Stimulated activated CD4-positive, alpha-beta T cell treated with anti-CD3 and anti-CD28 coated beads, Interleukin-1b, Interleukin-23, amount 100 ng/mL, for 48 hours (primary cell): ENCODE data around the gene CHRM1.
"Not testable (repeated sequence)": the region's sequence is repeated elsewhere in the genome, so short reads cannot be mapped to it uniquely, and the experiment has no call there.

Experiments used
- DNase-seq: peaks from one replicate; pipeline ENCODE4 v3.0.0-alpha.2; 2020

CHRM1 gene

DNA sequence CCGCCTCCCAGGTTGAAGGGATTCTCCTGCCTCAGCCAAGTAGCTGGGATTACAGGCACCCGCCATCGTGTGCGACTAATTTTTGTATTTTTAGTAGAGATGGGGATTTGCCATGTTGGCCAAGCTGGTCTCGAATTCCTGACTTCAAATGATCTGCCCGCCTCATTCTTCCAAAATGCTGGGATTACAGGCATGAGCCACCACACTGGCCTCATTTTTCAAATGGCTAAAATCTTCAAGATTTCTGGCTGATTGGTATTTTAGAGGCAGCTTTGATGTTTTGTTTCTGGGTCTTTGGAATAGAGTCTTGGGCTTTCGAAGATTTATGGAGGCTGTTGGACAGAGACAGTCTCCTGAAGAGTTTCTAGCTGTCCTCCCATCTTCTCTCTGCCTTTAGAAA is 46.3 kb downstream of the CHRM1 start:
- DNase-seq: no peak

DNA sequence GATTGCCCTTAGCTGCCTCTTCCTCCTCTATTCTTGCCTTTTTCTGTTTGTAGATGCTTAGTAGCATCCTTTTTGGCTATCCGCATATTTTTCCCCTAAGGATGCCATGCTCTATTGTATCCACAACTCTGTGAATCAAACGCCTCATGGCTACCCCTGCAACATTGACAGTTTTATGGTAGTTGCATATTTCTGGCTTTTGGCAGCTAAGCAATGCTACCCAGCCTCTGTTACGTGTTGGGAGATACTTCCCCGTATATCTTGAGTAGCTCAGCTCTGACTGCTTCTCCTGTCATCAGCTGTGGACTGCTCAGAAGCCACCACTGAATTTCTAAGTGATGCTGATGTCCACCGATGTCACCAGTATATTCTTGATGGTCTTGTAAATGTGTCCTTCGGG is 55.5 kb downstream of the CHRM1 start:
- DNase-seq: no peak

DNA sequence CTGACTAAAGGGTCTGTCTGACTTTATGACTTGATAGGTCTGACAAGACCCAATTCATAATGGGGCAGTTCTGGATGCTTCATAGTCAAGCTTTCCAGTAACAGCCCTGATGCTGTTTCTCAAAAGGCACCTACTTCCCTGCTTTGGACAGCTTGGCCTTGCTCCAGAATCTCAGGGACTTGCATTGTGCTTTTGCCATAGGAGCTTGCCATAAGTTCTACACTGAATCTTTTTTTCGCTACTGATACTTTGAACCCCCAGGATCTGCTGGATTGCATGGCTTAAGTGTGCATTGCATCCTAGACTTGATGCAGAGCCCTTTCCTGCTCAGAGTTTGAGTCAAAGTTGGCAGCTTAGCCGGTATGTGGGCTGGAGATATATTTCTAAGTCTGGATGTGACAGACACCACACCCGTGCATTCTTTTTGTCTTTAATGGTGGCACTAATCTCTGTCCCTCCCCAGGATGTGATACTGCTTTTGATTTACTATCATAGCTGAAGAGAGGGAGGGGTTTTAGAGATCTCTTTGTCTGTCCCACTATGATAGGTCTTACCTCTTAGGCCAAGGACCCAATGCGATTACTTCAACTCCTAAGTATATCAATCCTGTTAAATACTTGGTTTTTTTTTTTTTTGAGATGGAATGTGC is 57.4 kb downstream of the CHRM1 start:
- DNase-seq: no peak

DNA sequence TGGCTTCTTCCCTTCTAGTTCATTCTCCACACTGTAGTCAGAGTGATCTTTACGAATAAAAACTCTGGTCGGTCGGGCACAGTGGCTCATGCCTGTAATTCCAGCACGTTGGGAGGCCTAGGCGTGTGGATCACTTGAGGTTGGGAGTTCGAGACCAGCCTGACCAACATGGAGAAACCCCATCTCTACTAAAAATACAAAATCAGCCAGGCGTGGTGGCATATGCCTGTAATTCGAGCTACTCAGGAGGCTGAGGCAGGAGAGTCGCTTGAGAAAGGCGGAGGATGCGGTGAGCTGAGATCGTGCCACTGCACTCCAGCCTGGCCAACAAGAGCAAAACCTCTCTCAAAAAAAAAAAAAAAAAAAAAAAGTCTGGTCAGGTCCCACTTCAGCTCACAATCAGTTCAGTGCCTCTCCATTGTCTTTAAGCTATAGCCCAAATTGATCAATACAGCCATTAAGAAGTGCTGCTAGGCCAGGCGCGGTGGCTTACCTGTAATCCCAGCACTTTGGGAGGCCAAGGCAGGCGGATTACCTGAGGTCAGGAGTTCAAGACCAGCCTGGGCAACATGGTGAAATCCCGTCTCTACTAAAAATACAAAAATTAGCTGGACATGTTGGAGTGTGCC is 59.5 kb downstream of the CHRM1 start:
- DNase-seq: not testable (repeated sequence)

DNA sequence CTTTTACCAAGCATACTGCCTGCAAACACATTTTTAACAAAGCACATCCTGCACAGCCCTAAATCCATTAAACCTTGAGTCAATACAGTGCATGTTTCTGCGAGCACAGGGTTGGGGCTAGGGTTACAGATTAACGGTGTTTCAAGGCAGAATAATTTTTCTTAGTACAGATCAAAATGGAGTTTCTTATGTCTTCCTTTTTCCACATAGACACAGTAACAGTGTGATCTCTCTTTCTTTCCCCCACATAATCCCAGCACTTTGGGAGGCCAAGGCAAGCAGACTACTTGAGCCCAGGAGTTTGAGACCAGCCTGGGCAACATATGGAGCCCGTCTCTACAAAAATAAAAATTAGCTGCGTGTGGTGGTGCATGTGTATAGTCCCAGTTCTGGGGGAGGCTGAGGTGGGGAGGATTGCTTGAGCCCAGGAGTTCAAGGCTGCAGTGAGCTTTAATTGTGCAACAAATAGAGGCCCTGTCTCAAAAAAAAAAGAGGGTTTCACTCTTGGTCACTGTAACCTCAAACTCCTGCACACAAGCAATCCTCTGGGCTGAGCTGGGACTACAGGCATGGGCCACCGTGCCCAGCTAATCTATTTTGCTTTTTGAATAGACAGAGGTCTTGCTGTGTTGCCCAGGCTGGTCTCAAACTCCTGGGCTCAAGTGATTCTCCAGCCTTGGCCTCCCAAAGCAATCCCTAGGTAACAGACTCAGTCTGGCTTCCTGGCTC is 60.2 kb downstream of the CHRM1 start:
- DNase-seq: no peak

DNA sequence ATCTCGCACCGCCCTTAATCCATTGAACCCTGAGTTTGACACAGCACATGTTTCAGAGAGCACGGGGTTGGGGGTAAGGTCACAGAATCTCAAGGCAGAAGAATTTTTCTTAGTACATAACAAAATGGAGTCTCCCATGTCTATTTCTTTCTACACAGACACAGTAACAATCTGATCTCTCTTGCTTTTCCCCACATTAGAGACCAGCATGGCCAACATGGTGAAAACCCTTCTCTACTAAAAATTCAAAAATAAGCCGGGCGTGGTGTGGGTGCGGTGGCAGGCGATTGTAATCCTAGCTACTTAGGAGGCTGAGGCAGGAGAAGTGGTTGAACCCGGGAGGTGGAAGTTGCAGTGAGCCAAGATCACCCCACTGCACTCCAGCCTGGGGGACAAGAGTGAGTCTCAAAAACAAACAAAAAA is 61.9 kb downstream of the CHRM1 start:
- DNase-seq: not testable (repeated sequence)
